ENCODE measurements around the gene ENPP3.

The ENPP3 gene

GRCh38 chr6:131636880-131637792 is at the start of gene ENPP3:
Gene ENPP3 (plus strand): TSS chr6:131637302. CDS start chr6:131637385, 83 bp downstream.
- no peak for DNase-seq (ENCODE audit: low read depth in 1 of 2, low spot score in 1 of 2)

- DNase-seq (ENCODE audit: low read depth in 1 of 2, low spot score in 1 of 2), result no peak
Measured at GRCh38 chr6:131587909-131588308, 49.2 kb upstream of the ENPP3 start.

GRCh38 chr6:131588643-131589042 is 48.5 kb upstream of the ENPP3 start:
- no peak for DNase-seq (ENCODE audit: low read depth in 1 of 2, low spot score in 1 of 2)

DNA sequence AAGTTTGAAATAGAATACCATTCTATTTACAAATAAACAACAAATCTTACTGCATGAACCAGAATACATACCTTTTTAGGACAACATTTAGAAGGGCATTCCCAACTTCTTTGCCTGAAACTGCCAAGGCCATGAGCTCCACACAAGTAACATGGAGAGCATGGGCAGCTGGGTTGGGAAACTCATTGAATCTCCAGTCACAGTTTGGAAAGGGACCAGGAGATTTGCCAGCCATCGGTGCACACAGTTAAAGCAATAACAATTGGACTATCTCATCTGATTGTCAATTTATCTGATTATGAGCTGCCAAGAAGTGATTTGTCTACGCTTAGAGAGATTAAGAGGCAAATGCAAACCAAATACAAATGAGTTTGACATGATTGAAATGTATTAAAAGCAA is 44.2 kb upstream of the ENPP3 start:
- DNase-seq (ENCODE audit: low read depth in 1 of 2, low spot score in 1 of 2), result no peak

GRCh38 chr6:131594074-131594473 is 43.0 kb upstream of the ENPP3 start:
- no peak for DNase-seq (ENCODE audit: low read depth in 1 of 2, low spot score in 1 of 2)

DNA sequence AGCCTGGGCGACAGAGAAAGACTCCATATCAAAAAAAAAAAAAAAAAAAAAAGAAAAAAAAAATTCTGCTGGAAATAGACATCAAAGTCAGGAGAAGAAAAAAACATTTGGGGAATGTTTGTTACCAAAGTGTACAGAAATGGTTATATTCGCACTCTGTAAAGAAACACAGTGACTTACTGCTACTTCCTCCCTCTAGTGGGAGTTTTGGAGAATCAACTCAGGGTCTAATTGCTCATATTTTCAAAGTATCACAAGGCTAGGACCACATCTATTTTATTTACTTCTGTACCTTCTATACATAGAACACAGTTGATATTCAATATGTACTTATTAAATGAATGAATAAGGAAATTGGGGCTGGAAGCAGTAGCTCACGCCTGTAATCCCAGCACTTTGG is 39.7 kb upstream of the ENPP3 start:
- DNase-seq (ENCODE audit: low read depth in 1 of 2, low spot score in 1 of 2), result no peak

GRCh38 chr6:131600716-131601115 is 36.4 kb upstream of the ENPP3 start:
- no peak for DNase-seq (ENCODE audit: low read depth in 1 of 2, low spot score in 1 of 2)

DNA sequence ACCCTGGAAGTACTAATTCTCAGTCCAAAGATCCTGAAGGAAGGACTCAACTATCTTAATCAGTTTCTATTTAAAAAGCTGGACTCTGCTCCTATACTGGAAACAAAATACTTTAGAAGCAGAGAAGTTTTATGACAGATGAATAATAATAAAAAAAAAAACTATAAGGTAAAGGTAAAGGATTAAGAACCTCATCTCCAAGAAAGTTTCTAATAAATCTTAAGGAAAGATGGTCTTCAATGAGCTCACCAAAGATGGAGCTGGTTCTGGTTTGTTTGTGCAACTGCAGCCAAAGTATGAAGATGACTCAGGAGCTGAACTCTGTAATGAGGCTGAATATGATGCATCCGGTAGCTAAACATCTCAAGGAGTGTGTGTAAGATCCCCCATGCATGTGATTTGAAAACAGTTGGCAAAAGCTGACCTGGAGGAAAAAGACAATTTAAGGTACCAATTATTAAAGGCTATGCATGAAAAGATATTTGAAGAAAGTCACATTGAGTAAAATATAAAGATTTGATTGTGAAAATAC is 34.3 kb upstream of the ENPP3 start:
- no peak for DNase-seq (ENCODE audit: low read depth in 1 of 2, low spot score in 1 of 2)

- no peak for DNase-seq (ENCODE audit: low read depth in 1 of 2, low spot score in 1 of 2)
Measured at GRCh38 chr6:131613296-131613925, 23.7 kb upstream of the ENPP3 start.

DNA sequence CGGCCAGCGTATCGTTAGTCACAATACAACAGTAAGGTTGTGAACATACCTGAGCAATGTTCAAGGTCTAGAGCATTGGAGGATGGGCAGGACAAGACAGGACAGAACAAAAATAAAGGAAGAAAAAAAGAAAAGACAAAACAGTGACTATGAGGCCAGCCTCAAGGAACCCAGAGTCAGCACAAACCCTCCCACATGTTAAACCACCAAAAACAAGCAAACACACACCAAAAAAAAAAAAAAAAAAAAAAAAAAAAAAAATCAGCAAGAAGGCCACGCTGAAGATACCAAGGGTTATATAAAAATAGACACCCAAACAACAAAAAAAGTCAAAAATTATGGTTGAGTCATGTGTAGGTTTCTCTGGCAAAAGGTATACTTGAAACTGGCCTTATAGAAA is 21.8 kb upstream of the ENPP3 start:
- no peak for DNase-seq (ENCODE audit: low read depth in 1 of 2, low spot score in 1 of 2)

DNA sequence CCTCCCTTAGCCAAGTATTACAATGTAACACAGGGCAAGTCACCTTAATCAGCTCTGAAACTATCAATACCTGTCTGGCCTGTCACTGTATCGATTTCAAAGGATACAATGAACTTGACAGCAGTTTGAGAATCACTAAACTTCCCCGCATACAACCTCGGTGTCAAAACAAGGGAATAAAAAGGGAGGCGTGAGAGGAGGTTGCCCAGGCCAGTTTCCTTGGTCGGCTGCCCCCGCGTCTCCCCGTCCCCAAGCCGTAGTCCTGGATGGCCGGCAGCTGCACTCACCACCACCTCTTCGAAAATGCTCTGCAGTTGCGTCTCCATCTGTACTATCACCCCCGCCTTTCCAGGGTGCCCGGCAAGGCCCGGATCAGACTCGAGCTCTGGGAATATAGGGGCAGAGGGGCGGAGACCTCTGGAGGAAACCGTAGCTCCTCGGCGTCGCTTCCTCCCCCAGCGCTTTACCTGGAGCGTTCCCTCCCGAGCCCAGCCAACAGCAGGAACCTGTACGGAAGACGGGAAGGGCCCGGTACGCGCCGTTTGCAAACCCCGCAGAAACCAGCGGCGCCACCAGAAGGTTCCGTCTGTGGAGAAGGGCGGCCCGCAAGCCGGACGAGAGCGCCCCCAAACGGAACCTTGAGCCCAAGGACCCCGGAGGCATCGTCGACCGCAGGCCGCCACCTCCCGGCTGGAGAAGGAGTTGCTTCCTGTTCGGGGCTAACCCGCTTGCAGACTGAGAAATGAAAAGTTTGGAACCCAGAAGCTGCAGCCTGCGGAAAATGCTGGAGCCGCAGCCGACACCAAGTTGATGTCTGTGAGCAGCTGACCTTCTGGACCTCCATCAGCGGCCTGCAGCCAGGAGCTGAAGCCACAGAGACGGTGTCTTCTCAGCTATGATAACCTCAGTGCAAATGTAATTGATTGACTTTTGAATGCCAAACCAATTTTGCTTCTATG is 9.1 kb upstream of the ENPP3 start, which contains the start of gene MED23:
MED23 (minus strand) TSS at position 519 of the 959 bp plus-strand sequence; CDS start at position 326, 193 bp downstream.
- peak; percentile 95 to 98 for DNase-seq (ENCODE audit: low read depth in 1 of 2, low spot score in 1 of 2)

GRCh38 chr6:131628726-131629125 is 8.4 kb upstream of the ENPP3 start:
- DNase-seq (ENCODE audit: low read depth in 1 of 2, low spot score in 1 of 2), result no peak

- DNase-seq (ENCODE audit: low read depth in 1 of 2, low spot score in 1 of 2), result no peak
Measured at GRCh38 chr6:131629651-131630050, 7.5 kb upstream of the ENPP3 start.

DNA sequence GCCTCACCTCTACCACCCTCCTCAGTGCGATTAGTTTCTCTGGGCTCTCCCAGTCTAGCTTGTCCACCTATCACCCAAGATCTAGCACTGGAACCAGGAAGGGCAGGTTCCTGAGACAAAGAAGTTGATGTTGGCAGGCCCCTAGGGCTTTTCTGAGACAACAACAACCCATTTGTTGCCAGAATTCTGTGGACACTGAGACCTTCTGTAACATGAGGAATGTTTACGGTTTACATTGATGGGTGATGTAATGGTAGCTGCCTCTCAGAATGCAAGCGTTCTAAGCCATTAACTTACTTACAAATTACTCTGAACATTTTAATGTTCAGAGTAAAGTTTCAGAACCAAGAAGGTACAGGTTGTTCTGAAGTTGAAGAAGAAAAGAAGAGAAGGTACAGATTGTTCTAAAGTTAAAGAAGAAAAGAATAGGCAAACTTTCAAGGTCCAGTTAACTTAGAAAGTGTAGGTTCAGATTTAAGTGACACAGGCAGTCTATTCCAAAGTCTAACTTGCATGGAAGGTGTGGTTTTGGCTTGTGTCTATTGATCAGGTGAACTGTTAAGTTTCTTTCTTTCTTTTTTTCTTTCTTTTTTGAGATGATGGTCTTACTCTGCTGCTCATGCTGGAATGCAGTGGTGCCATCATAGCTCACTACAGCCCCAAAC is 5.3 kb upstream of the ENPP3 start:
- no peak for DNase-seq (ENCODE audit: low read depth in 1 of 2, low spot score in 1 of 2)

GRCh38 chr6:131635384-131636340 is 1.4 kb upstream of the ENPP3 start:
- no peak for DNase-seq (ENCODE audit: low read depth in 1 of 2, low spot score in 1 of 2)

DNA sequence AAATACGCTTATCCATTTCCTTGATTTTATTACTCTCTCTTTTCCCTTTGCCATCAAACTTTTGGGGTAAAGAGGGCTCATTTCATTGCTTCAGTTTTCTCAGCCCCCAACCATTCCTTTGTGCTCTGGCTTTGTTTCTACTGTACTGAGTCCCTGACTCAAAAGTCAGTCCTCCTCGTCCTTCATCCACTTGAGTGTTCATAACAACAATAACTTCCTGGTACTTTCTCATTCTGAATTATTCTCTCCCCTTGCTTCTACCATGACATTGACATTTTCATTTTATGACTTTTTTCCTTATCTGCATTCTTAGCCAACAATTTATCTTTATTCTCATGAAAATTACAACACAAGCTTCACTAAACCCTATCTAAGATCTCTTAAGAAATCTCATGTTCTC is 911 bp downstream of the ENPP3 start:
- no peak for DNase-seq (ENCODE audit: low read depth in 1 of 2, low spot score in 1 of 2)

DNA sequence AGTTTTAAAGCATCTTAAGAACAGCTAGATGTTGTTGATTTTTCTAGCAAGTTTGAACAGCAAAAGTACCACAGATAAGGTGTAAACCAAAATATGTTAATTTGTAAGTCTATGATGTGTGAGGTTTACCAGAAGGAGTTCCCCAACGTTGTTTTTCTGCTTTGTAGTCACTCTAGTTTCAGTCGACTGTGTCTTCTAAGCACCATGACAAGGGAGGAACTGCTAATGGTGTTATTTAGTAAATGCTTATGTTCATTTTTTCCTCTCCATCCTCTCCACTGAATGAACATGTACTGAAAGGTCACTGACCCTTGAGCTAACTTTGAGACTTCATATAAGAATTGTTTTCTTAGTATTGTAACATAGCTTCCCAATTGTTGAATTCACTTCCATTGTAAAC is 3.0 kb downstream of the ENPP3 start:
- DNase-seq (ENCODE audit: low read depth in 1 of 2, low spot score in 1 of 2), result no peak

- DNase-seq (ENCODE audit: low read depth in 1 of 2, low spot score in 1 of 2), result no peak
Measured at GRCh38 chr6:131640576-131640975, 3.5 kb downstream of the ENPP3 start.

DNA sequence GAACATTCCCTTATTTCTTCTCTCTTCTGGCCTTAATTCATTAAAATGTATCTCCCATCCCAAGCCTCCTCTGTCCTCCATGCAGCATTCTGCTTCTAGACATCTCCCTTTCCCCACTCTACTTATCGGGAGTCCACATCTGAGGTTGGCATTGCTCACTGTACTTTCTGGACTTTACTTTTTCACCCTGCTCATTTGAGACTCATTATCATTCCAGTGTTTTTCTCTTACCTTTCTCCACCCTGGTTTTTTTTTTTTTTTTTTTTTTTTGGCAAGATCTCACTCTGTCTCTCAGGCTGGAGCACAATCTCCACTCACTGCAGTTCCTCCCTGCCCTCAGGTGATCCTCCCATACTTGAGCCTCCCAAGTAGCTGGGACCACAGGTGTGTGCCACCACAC is 4.5 kb downstream of the ENPP3 start:
- DNase-seq (ENCODE audit: low read depth in 1 of 2, low spot score in 1 of 2), result no peak
